PFSK-1 (cell line): ENCODE data around the gene TRDN.

Experiments
- FOXP2 ChIP-seq: optimal IDR thresholded peaks from 2 replicates; pipeline ENCODE3; 2011; ENCODE audit warnings: borderline replicate concordance, control low read depth, inconsistent platforms; ENCODE audit not compliant: insufficient read depth; ENCODE audit errors: extremely low read length, extremely low read depth
- POLR2AphosphoS5 ChIP-seq: IDR thresholded peaks from 2 replicates; pipeline ENCODE4 v1.6.1; 2012; ENCODE audit warnings: low read depth, mild to moderate bottlenecking, control low read depth, low read length, moderate library complexity
- REST ChIP-seq, 2 experiments: IDR thresholded peaks; 2 replicates each; pipeline versions ENCODE4 v1.6.1 to v1.8.0; 2011 to 2012; ENCODE audit warnings: low read depth in 2 of 2, low read length in 2 of 2, control low read depth in 1 of 2, inconsistent platforms in 1 of 2, mild to moderate bottlenecking in 1 of 2, moderate library complexity in 1 of 2; ENCODE audit not compliant: insufficient read depth in 1 of 2
- SIN3A ChIP-seq: IDR thresholded peaks from 2 replicates; pipeline ENCODE4 v1.6.1; 2012; ENCODE audit warnings: mild to moderate bottlenecking, low read length, moderate library complexity, borderline replicate concordance; ENCODE audit not compliant: insufficient read depth
- TAF1 ChIP-seq: IDR thresholded peaks from 2 replicates; pipeline ENCODE4 v1.6.1; 2012; ENCODE audit warnings: low read length, control low read depth, borderline replicate concordance; ENCODE audit not compliant: insufficient read depth

TRDN gene

GRCh38 chr6:123168466-123168865, 468.3 kb downstream of the TRDN start:
- no peak for TF ChIP-seq POLR2AphosphoS5
- TF ChIP-seq FOXP2, result no peak
- TF ChIP-seq REST (IDR thresholded peaks at IDR 0.05; ENCODE audit: insufficient read depth in 1 of 2, low read depth in 2 of 2, low read length in 2 of 2), result no peak
- TF ChIP-seq SIN3A, result no peak
- TF ChIP-seq TAF1, result no peak
